HepG2 (cell line): Measurements from ENCODE around the gene ADH1B. TPM values are rescaled to one million over a fixed set of nuclear protein-coding genes. Genes with fewer than 3 reads are reported as not detected.

Source experiments
- CBX2 ChIP-seq, 2 experiments: fragments of 200-600 bp in 1 of 2; sonication (generic); formaldehyde crosslinking in 1 of 2; IDR thresholded peaks; 2 replicates each; pipeline versions ENCODE4 v1.7.0 to v1.8.1; 2018 to 2022; ENCODE audit warnings: low read depth in 2 of 2, low read length in 1 of 2, mild to moderate bottlenecking in 1 of 2, missing genetic modification reagents in 1 of 2
- FOSL2 ChIP-seq: sonication (generic); formaldehyde crosslinking; IDR thresholded peaks from 2 replicates; pipeline ENCODE4 v1.4.0; 2020; ENCODE audit warnings: missing genetic modification reagents
- GATAD2A ChIP-seq: IDR thresholded peaks from 2 replicates; pipeline ENCODE4 v1.6.1; 2016
- KAT2B ChIP-seq: fragments of 150-350 bp; IDR thresholded peaks from 2 replicates; pipeline ENCODE4 v1.6.1; 2014; ENCODE audit warnings: low read depth, low read length, borderline replicate concordance
- MAFG ChIP-seq: sonication (generic); formaldehyde crosslinking; IDR thresholded peaks from 2 replicates; pipeline ENCODE4 v1.5.1; 2020; ENCODE audit warnings: mild to moderate bottlenecking, missing genetic modification reagents
- ONECUT2 ChIP-seq: sonication (generic); formaldehyde crosslinking; IDR thresholded peaks from 2 replicates; pipeline ENCODE4 v1.4.0; 2020; ENCODE audit warnings: missing genetic modification reagents
- U2AF1 ChIP-seq: fragments of 200-400 bp; formaldehyde crosslinking; optimal IDR thresholded peaks from 2 replicates; pipeline ENCODE3; 2017; ENCODE audit warnings: mild to moderate bottlenecking, low read depth, low read length
- ZMYM4 ChIP-seq: sonication (generic); formaldehyde crosslinking; IDR thresholded peaks from 2 replicates; pipeline ENCODE4 v1.8.1; 2023; ENCODE audit warnings: mild to moderate bottlenecking, missing genetic modification reagents
- ZNF333 ChIP-seq: sonication (generic); formaldehyde crosslinking; IDR thresholded peaks from 2 replicates; pipeline ENCODE4 v1.4.0; 2020; ENCODE audit warnings: mild to moderate bottlenecking, missing genetic modification reagents, borderline replicate concordance
- ZNF558 ChIP-seq: sonication (generic); formaldehyde crosslinking; IDR thresholded peaks from 2 replicates; pipeline ENCODE4 v1.9.0; 2022; ENCODE audit warnings: mild to moderate bottlenecking, missing genetic modification reagents, borderline replicate concordance
- ZNF569 ChIP-seq: sonication (generic); formaldehyde crosslinking; IDR thresholded peaks from 2 replicates; pipeline ENCODE4 v1.5.0; 2020; ENCODE audit warnings: mild to moderate bottlenecking, missing genetic modification reagents, moderate library complexity, borderline replicate concordance
- ZNF841 ChIP-seq: sonication (generic); formaldehyde crosslinking; IDR thresholded peaks from 2 replicates; pipeline ENCODE4 v1.8.1; 2023; ENCODE audit warnings: missing genetic modification reagents, borderline replicate concordance
- polyA plus RNA-seq, 8 experiments: library from polyadenylated mRNA; depleted of rRNA in 3 of 8; stranded (reverse) in 7 of 8; unstranded in 1 of 8; fragments of >200 nt; fragmentation: Illumina TruSeq in 4 of 8; extraction: Trizol in 4 of 8; gene quantifications; 2 replicates each; pipeline versions ENCODE4 v1.2.1 to v1.2.3, GENCODE V29; 2011 to 2016; ENCODE audit warnings: low read depth in 4 of 8, missing spikeins in 1 of 8, mixed read lengths in 1 of 8; ENCODE audit not compliant: insufficient read depth in 1 of 8
- total RNA-seq, 5 experiments: library from RNA; depleted of rRNA; stranded (reverse); fragments of >200 nt; fragmentation: Illumina TruSeq; extraction: Trizol; gene quantifications; 2 replicates each; pipeline ENCODE4 v1.2.3, GENCODE V29; 2016; ENCODE audit warnings: low read depth in 1 of 5
- TF ChIP-seq, protein P1 (sequence below): sonication (generic); formaldehyde crosslinking; IDR thresholded peaks from 2 replicates; pipeline ENCODE4 v1.4.0; 2020; ENCODE audit warnings: missing genetic modification reagents

ADH1B gene
- total and polyA plus RNA-seq, 2 of the 13 experiments (the other 11 are each of a cell fraction or from before 2014, with no cell fraction given): 0.05 to 0.40 TPM

DNA sequence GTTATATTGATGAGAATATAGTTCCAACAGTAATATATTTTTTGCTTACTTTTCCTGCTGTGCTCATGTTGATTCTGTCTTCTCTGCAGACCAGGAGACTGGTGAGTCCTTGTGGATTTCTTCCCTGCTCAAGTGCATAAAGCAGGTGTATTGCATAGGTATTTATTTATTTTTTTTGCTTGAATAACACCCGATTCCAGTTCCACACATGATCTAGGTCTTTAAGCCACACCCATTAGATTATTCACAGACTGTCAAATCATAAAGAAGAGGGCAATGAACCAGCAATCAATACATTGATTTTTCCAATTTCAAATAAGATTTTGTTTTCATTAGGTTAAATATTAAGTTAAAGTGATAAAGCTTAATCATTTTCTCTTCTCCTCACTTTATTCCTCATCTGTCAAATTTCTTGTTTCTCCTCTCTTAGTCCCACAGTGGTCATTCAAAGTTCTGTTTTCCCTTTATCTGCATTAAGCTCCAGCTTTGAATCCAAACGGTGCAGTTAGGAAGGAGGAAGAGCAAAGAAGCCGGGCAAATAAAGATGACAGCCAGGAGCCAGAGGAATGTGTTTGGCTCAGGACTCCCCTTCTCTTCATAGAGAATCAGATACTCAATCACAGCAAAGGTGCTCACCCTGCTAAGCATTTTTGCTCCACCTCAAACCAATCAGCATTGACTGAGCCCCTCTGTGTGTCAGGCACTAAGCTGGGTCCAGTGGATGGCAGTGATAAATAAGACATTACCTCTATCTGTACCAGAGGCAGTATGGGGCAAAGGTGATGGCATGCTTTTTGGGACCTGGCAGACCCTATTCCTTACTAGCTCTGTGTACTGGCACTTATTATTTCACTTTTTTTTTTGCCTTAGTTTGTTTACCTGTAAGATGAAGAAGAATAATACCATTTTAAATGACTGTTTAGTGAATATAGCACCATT, 30.1 kb downstream of the ADH1B start, which contains the start of gene ADH1A (continued):
- TF ChIP-seq ONECUT2 (peak; percentile 88), KAT2B (peak; percentile 97), GATAD2A (CRISPR knock-in tag) (peak; percentile 45; the same call in 1 of the 2 replicates), MAFG (CRISPR knock-in tag) (no peak), ZNF569 (CRISPR knock-in tag) (no peak), ZNF558 (CRISPR knock-in tag) (no peak), CBX2 (IDR thresholded peaks at IDR 0.05; ENCODE audit: low read depth, low read length) (no peak), CBX2 (CRISPR knock-in tag; IDR thresholded peaks at IDR 0.05; ENCODE audit: low read depth) (no peak), ZNF333 (CRISPR knock-in tag) (no peak), ZNF841 (CRISPR knock-in tag) (no peak), ZMYM4 (CRISPR knock-in tag) (0 out of 2 replicates have a peak, but pooled peaks have one; percentile 25), U2AF1 (no peak), FOSL2 (CRISPR knock-in tag) (no peak)
- TF ChIP-seq, protein P1, sequence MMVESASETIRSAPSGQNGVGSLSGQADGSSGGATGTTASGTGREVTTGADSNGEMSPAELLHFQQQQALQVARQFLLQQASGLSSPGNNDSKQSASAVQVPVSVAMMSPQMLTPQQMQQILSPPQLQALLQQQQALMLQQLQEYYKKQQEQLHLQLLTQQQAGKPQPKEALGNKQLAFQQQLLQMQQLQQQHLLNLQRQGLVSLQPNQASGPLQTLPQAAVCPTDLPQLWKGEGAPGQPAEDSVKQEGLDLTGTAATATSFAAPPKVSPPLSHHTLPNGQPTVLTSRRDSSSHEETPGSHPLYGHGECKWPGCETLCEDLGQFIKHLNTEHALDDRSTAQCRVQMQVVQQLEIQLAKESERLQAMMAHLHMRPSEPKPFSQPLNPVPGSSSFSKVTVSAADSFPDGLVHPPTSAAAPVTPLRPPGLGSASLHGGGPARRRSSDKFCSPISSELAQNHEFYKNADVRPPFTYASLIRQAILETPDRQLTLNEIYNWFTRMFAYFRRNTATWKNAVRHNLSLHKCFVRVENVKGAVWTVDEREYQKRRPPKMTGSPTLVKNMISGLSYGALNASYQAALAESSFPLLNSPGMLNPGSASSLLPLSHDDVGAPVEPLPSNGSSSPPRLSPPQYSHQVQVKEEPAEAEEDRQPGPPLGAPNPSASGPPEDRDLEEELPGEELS (CRISPR knock-in tag): no peak
- TF ChIP-seq, all 625 proteins: peak for 5
